ENCODE results near the gene OR4M1.
"Not testable (repeated sequence)": the region's sequence is repeated elsewhere in the genome, so short reads cannot be mapped to it uniquely, and the experiment has no call there.

- not testable (repeated sequence) for TF ChIP-seq CTCF (conservative IDR thresholded peaks at IDR 0.05); EZH2 (IDR thresholded peaks at IDR 0.05; ENCODE audit: low read depth)
These were observed 46.6 kb downstream of the OR4M1 start for GRCh38 chr14:19819879-19820278.

All from PC-9 (cell line).